HG03135 (cell line): ENCODE measurements around the gene AACS.
"Not testable (repeated sequence)": the region's sequence is repeated elsewhere in the genome, so short reads cannot be mapped to it uniquely, and the experiment has no call there.

Experiments
- ATAC-seq: cut with Tn5 transposase; IDR thresholded peaks from one replicate; pipeline ENCODE4 v1.9.1; 2021; ENCODE audit warnings: mild to moderate bottlenecking, moderate library complexity; ENCODE audit not compliant: unreplicated experiment

Gene AACS

DNA sequence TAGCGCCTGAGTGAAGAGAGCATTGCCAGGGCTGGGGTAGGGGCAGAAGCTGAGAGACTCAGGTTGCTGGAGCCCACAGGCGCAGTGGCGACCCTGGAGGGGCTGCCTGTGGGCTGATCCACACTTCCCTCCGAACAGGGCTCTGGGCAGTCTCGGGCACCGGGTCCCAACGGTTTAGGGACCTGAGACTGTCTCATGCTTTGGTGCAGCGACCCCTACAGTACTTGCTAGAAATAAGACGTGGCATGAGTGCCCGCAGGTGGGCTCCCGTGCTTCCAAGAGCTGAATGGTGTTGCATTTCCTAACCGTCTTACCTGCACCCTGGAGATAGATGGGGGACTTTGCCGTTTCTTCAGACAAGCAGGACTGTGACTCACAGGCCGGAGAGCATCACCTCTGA is 57.4 kb downstream of the AACS start:
- no peak for ATAC-seq

DNA sequence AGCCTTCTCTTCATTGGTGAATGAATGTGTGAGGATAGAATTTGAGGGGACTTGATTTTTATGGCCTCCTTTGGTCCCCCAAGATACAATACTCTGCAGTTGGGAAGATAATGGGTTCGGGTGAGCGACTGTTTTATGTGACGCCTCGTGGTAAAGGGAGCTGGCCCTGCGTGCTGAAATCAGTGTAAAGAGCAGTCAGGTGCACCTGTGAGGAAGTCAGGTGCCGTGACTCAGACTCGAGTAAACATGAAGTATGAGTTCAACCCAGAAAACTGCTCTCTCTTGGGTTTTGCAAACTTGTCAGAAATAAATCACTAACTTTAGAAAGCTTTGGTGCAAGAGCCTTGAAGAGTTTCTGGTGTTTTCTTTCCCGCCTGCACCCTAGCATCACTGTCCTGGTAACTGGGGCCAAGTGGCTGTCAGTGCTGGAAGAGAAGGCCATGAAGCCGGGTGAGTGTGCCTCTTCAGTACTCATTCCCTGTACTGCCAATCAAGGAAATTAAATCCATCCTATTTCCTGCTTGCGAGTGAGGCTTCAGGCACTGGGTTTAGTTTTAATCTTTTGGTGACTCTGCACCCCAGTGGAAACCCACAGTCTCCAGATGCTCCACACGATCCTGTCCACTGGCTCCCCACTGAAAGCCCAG is 59.2 kb downstream of the AACS start:
- no peak for ATAC-seq

DNA sequence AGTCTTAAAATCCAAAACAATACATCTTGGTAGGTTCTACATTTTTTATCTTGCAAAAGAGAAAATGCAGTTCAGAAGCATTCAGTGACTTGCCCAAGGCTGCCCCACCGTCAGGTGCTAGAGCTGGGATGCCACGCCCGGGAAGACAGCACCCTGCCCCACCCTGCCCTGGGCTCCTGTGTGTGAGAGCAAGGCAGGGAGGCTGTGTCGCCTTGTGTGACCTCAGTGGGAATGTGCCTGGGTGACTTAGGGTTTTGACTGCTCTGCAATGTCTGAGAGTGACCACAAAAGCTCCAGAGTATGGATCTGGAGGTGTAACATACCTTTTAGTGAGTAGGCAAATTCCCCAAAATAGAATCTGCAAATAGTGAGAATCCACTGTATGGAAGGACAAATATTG is 60.0 kb downstream of the AACS start:
- ATAC-seq: no peak

DNA sequence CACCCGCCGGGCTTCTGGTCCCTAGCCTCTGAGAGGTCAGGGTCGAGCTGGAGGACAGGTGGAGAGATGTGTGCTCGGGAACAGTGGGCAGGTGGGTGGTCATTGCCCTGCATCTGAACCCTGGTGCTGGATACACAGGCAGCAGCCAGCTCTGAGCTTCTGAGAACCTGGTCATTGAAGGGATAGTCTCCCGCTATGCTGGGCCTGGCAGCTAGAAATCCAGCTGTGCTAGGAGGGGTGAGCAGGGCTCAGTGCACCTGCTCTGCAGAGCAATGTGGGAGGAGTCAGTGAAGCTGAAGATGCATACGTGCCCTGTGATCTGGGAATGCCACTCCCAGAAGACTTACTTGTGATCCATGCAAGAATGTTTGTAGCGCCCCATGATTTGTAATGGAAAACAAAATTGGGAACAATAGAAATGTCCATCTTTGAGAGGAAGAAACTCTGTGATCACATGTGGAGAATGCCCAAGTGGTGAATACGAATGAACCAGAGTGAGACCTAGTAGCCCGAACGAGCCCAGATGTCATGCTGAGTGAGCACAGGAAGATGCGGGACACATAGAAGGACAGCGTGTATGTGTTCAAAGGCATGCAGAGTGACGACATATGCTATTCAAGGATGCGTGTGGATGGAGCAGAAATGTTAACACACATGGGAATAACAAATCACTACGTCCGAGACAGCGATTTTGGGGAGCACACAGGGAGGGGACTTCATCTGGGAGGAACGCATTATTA is 63.4 kb downstream of the AACS start:
- no peak for ATAC-seq

DNA sequence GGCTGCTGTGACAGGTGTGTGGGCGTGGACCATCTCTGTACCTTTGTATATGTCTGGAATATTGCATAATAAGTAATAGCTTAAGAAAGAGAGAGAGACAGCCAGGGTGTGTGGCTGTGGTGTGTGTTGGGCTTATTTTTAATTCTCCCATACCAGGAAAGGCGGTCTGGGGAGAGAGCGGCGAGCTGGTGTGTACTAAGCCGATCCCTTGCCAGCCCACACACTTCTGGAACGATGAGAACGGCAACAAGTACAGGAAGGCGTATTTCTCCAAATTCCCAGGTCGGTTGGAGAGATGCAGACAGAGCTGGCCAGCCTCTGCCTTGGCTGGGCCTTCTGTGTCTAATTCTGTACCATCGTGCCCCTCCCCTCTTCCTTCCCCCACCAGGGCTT is 63.9 kb downstream of the AACS start:
- ATAC-seq: no peak

DNA sequence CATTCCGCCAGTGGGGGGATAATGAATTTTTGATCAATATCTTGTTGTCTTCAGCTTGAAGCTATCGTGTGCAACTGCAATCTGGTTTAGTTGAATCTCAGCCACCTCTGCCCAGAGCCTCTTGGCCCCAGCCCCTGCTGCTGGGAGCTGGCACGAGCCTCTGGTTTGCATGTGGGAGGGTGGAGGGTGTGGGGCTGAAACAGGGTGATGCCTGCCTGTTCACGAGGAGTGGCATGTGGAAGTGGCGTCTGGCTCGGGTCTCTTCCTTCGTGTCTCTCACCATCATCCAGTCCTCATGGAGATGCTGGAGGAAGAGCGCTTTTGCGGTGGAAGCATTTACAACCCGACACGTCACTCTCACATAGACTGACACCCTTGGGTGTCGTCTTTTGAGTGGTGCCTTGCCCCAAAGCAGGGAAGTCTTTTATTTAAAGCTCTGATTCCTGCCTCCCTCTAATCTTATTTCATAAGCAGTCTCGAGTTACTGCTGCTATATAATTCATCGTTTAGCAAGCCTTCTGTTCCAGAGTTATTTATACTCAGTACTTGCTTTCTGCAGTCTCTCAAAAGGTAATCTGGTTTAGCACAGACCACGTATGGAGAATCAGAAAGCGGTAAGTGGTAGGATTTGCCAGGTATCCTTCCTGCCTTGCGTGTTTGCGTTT is 64.5 kb downstream of the AACS start:
- ATAC-seq: no peak

DNA sequence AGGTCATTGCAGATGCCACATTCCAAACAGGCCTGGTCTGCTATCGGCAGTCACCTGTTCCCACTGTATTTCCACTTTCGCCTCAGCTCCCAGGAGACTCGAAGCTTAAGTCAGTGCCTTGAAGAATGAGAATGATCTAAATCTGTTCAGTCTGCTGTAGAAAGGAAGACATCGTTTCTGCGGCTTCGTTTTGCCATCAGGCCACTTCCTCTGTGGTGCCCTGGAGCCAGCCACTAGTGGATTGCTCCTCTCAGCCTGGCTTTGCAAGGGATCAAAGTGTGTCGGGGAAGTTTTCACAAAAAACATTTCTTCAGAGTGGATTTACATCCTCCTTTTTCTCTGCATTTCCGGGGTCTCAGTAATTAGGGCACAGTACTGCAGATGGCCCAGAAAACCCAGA is 66.7 kb downstream of the AACS start:
- no peak for ATAC-seq

DNA sequence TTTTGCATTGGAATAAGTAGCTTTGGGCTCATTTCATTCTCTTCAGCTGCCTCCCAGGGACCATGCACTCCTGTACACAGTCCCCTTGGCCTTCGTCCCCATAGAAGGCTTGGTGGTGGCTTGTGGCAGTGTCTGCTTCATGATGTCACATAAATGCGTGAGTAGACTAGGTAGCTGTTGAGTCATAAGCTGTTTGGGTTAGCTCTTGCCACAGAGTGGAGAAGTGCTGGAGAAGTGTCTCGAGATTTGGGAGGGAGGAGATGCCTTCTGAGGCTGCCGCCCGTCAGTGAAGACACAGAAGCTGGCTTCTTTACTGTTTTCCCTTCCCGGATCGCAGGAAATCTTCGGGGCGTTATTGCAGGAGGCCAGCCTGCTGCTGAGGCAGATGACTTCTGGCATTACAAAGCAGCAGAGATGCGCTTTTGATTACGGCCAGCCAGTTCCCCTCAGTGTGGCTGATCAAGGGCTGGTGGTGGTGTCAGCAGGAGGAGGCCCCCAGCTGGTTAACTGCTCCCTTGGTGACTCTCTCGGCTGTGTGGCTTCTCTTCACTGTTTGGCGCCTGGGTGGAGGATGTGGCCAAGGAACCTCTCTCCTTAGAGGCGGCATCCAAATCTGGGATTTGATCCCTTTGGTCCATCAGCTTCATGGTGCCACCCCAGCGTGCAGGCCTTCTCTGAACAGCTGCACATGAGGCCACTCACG is 67.6 kb downstream of the AACS start:
- no peak for ATAC-seq

DNA sequence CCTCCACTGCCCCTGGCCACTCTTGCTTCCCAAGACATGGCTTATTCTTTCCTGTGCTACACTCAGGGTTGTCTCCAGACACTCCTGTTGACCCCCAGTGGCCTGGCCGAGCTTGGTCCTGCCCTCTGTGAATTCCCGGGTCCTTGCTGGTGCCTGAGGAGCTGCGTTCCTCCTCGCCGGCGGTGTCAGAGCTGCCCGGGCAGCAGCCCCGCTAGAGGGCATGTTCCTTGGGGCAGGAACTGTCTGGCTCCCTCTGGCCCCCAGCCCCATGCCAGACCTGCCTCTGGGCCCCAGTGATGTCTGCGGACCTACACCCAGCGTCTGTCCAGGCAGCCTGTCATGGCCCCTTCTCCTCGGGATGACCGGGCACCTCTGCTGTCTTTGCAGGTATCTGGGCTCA is 68.4 kb downstream of the AACS start:
- no peak for ATAC-seq

DNA sequence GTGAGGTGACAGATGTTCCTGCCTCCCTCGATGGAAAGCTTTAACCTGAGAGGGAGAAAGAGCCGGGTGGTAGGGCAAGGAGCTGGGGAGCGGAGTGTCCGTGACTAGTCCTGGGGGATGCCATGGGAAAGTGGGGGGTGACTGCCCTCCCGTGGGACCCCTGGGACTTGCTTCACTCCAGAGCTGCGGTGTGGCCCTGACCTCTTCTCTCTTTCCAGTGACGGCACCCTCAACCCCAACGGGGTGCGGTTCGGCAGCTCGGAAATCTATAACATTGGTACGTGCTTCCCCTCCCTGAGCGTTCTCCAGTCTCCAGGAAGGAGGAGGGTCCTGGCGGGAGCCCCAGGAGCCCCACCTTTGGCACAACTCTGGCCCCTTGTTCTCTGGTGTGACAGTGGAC is 69.3 kb downstream of the AACS start:
- ATAC-seq: no peak

DNA sequence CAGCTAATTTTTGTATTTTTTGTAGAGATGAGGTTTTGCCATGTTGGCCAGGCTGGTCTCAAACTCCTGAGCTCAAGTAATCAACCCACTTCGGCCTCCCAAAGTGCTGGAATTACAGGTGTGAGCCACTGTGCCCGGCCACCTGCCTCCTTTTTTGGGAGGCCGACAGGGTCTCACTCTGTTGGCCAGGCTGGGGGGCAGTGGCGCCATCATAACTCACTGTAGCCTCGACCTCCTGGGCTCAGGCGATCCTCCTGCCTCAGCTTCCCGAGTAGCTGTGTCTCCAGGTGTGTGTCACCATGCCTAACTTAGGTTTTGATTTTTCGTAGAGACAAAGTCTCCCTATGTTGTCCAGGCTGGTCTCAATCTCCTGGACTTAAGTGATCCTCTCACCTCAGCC is 70.7 kb downstream of the AACS start:
- ATAC-seq: no peak

DNA sequence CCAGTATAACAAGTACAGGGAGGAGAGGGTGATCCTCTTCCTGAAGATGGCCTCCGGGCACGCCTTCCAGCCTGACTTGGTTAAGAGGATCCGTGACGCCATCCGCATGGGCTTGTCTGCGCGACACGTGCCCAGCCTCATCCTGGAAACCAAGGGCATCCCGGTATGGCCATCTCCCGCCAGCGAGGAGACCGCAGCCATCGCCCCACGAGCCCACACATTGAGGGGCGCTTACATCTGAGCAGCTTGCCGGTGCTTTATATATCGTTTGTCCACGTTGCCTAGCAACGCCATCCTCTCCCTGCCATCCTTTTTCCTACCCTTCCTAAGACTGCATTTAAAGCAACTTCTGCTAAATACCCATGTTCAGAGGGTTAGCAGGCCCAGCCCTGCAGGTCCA is 71.5 kb downstream of the AACS start:
- no peak for ATAC-seq

DNA sequence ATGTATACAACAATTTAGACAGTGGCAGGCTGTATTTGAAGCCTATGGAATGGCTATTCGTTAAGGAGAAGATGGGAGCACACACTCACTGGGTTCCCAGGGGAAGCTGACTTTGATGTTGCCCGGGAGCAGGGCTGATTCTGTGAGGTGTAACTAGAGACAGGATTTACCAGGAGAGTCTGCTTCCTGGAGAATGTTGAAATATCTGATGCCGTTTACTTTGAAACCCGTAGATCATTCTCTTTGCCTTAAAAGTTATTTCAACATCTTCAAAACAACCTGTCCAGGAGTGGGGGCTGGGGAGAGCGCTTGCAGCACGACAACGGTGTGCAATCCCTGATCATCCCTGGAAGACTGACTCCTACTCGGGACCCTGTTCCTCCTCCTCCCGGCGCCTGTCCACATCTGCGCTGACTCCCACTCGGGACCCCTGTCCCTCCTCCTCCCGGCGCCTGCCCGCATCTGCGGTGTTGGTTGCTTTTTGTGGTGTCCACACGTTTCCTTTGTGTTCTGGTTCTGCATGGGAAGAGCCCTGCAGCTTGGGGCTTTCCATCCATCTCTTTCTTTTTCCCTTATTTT is 72.6 kb downstream of the AACS start:
- ATAC-seq: no peak

DNA sequence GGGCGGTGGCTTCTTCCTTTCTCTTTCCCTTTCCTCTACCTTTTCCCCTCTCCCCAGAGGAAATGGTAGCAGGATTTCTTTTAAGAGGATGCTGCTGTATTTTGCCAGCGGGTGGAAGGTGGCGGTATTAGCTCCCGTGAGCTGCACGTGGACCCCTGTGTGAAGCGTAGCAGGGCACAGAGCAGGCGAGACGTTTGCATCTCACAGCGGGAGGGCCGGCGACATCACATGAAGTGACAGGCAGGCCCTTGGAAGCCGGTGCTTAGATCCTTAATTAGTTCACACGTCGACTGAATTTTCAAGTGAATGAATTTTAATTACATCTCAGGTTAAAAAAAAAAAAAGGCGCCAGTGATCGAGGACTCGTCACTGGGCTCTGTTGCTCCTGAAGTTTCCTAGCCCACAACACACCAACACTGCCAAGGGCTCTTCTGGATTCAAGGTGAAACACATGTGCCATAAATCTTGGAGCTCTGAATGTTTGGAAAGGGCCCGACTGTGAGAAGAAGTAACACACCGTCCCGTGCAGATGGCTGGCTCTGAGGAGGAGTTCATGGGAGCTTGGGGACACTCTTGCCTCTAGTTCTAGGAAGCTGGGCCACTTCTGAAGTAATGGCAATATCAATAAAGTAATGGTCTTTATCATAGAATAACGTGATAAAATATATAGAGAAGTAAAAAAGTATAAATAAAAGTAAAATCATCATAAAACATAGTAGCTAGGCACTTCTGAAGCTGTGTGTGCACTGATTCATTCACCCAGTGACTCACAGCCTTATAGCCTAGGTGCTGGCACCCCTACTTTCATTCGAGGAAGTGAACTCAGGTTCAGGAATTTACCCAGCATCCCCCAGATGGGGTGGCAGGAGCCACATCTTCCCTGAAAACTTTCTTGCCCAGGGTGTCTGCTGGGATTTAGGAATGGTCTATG is 75.3 kb downstream of the AACS start:
- ATAC-seq: no peak

DNA sequence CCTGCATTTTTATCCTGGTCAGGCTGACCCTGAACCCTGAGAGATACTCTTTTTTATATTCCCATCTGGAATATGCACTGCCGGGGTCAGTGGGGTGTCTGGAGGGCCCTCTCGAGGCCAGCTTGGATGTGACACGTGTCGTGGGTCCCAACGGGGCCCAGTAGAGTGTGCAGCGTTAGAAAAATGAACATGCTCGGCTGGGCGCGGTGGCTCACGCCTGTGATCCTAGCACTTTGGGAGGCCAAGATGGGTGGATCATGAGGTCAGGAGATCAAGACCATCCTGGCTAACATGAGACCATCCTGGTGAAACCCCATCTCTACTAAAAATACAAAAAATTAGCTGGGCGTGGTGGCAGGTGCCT is 76.0 kb downstream of the AACS start:
- ATAC-seq: not testable (repeated sequence)

DNA sequence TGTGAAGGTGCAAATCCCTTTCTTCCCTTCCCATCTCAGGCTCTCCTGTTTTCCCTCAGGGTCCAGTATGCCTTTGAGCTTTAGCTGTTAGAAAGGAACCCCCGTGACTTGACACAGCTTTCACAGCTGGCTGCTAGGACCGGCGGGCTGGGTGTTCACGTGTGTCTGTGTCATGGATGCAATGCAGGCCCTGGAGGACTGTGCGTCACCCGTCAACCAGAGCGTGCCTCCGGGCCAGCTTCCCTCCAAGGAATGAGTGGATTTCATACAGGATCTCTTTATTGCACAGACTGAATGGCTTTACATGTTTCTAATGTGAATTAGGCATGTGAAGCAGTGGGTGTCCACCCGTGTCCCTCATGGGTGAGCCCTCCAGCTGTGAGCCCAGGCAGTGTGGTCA is 77.4 kb downstream of the AACS start:
- no peak for ATAC-seq

DNA sequence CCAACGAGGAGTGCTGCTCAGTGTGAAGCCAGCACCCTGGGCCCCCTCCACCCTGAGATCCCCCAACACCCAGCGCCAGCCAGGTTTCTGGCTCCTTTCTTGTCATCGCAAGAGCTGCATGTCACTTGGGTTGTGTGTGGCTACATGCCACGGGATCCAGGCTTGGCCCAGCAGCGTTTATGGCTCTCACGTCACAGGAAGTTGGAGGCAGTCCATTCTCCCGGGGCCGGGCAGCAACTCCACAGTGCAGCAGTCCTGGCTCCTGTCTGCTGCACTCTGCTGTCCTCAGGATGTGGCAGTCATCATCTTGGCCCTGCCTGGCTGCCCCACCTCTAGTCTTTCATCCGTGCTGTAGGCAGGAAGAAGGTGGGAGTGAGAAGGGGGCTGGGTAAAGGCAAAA is 78.3 kb downstream of the AACS start:
- no peak for ATAC-seq

DNA sequence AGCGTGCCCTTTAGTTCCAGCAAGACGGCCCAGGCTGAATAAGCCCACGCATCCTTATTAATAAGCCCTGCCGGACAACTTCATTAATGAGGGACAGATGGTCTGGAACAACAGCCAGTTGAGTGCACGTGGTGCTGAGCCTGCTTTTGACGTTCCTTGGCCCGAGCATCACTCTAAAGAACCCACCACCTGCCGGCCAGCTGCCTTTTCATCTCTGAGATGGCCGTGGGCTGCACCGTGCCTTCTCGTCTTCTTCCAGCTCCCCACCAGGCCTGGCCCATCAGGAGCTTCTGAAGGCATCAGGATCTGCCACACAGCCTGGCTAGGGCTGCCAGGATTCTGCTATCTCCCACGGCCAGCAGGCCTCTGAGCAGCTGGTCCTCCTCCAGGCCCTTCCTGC is 80.0 kb downstream of the AACS start:
- ATAC-seq: no peak

DNA sequence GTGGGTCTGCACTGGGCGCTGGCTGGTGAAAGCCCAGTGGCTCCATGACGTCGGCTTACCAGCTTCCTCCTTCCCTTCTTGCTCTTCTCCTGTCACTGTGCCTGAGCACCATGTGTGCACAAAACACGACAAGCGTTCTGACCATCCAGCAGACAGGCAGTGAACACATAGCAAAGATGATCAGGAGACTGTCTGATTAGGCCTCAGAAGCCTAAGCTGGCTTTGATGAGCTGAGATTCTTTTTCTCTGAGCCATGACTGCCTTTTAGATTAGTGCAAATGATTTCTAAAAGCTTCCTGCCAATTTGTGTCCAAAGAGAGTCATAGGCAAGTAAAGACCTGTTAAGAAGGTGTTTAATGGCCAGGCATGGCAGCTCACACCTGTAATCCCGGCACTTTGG is 83.1 kb downstream of the AACS start:
- no peak for ATAC-seq
